GM06990 (cell line): Measurements from ENCODE around the gene GNE.
"Not testable (repeated sequence)": the region's sequence is repeated elsewhere in the genome, so short reads cannot be mapped to it uniquely, and the experiment has no call there.

Experiments
- DNase-seq: peaks from one replicate; pipeline ENCODE4 v3.0.0-alpha.2; 2011; ENCODE audit not compliant: insufficient read length; ENCODE audit errors: extremely low read depth
- H3K27me3 ChIP-seq: replicated peaks from 2 replicates; pipeline ENCODE4 v1.6.0; 2011; ENCODE audit warnings: low read length; ENCODE audit not compliant: control insufficient read depth, insufficient read depth
- H3K36me3 ChIP-seq: 2 replicates; pipeline ENCODE4 v1.5.1; 2011; ENCODE audit warnings: low read length; ENCODE audit not compliant: control insufficient read depth, insufficient read depth
- H3K4me3 ChIP-seq: replicated peaks from 2 replicates; pipeline ENCODE4 v1.5.1; 2011; ENCODE audit warnings: low read depth, mild to moderate bottlenecking, control low read depth, low read length
- CTCF ChIP-seq: IDR thresholded peaks from 2 replicates; pipeline ENCODE4 v1.5.1; 2011; ENCODE audit warnings: low read length, control low read depth, mild to moderate bottlenecking, inconsistent platforms; ENCODE audit not compliant: insufficient read depth, poor library complexity, severe bottlenecking

Gene GNE

GRCh38 chr9:36276254-36276653, 18.0 kb upstream of the GNE start:
- DNase-seq, result no peak

GRCh38 chr9:36275060-36275459, 16.8 kb upstream of the GNE start:
- H3K27me3 ChIP-seq, result no peaks in the 10 kb centered on the region
- DNase-seq, result no peak
- H3K4me3 ChIP-seq, result no peak overlapping the region
- H3K36me3 ChIP-seq, result no peaks in the 10 kb centered on the region
- no peak for TF ChIP-seq CTCF

More at GRCh38 chr9:36276254-36276653, 18.0 kb upstream of the GNE start:
- no peaks in the 10 kb centered on the region for H3K36me3 ChIP-seq
- TF ChIP-seq CTCF, result no peak
- no peak overlapping the region for H3K4me3 ChIP-seq
- no peaks in the 10 kb centered on the region for H3K27me3 ChIP-seq

GRCh38 chr9:36273354-36273753, 15.1 kb upstream of the GNE start:
- H3K27me3 ChIP-seq, DNase-seq, H3K36me3 ChIP-seq, H3K4me3 ChIP-seq: not testable (repeated sequence)

- no peaks in the 10 kb centered on the region for H3K27me3 ChIP-seq
- H3K36me3 ChIP-seq, result no peaks in the 10 kb centered on the region
- TF ChIP-seq CTCF, result no peak
- no peak overlapping the region for H3K4me3 ChIP-seq
- DNase-seq, result no peak
Observed at GRCh38 chr9:36268007-36268427, 9.8 kb upstream of the GNE start.

GRCh38 chr9:36264896-36265295, 6.6 kb upstream of the GNE start:
- Histone ChIP-seq H3K36me3 (no peaks in the 10 kb centered on the region), H3K27me3 (no peaks in the 10 kb centered on the region), H3K4me3 (no peak overlapping the region)
- DNase-seq, result no peak
- TF ChIP-seq CTCF, result no peak

GRCh38 chr9:36263683-36264082, 5.4 kb upstream of the GNE start:
- no peak for TF ChIP-seq CTCF
- H3K27me3 ChIP-seq, result no peaks in the 10 kb centered on the region
- H3K36me3 ChIP-seq, result no peaks in the 10 kb centered on the region
- H3K4me3 ChIP-seq, result no peak overlapping the region
- no peak for DNase-seq
